ENCODE measurements around the gene FGF10. TPM values are rescaled to one million over a fixed set of nuclear protein-coding genes. Genes with fewer than 3 reads are reported as not detected.

FGF10 gene
- total RNA-seq, 1 experiment from 2014 or later = not detected

- no peak overlapping the region for H3K27ac ChIP-seq (ENCODE audit: low read depth, low read length, poor library complexity, severe bottlenecking)
- DNase-seq (ENCODE audit: low spot score) = no peak
- CTCF ChIA-PET = interaction anchor here (0.6 kb wide), 1 partner anchor 1163 kb away, joined by 7 read pairs; no protein-coding TSS in a partner anchor
- no peaks in the 10 kb centered on the region for H3K4me1 ChIP-seq (ENCODE audit: insufficient read depth, low read length, poor library complexity, severe bottlenecking)
- no TSS peak for BruUV-seq (replicated peaks)
- H3K36me3 ChIP-seq (ENCODE audit: insufficient read depth, low read length, poor library complexity, severe bottlenecking) = no peaks in the 10 kb centered on the region
- no peak for TF ChIP-seq CTCF (conservative IDR thresholded peaks at IDR 0.05; ENCODE audit: low read depth, low read length)
- no peak for TF ChIP-seq EZH2 (IDR thresholded peaks at IDR 0.05; ENCODE audit: borderline replicate concordance, low read depth, low read length, poor library complexity, severe bottlenecking)
- no peak overlapping the region for H3K4me3 ChIP-seq (ENCODE audit: low read depth, low read length, poor library complexity, severe bottlenecking)
- no peaks in the 10 kb centered on the region for H3K9me3 ChIP-seq (ENCODE audit: low read depth, low read length, poor library complexity, severe bottlenecking)
- intact Hi-C loops (cut with micrococcal nuclease; ENCODE audit: unreplicated experiment) = no loop called here
- H3K27me3 ChIP-seq (replicated peaks; ENCODE audit: insufficient read depth, low read depth, low read length, poor library complexity) = no peaks in the 10 kb centered on the region
- POLR2A ChIA-PET (ENCODE audit: low non-redundant PET) = interaction anchor here (0.7 kb wide), 1 partner anchor 74 kb away, joined by 6 read pairs; no protein-coding TSS in a partner anchor
Measured at GRCh38 chr5:44365345-44365744, 23.9 kb downstream of the FGF10 start.

- no peak for DNase-seq (ENCODE audit: low spot score)
- Histone ChIP-seq H3K27me3 (replicated peaks; ENCODE audit: insufficient read depth, low read depth, low read length, poor library complexity) (no peaks in the 10 kb centered on the region), H3K4me1 (ENCODE audit: insufficient read depth, low read length, poor library complexity, severe bottlenecking) (no peaks in the 10 kb centered on the region), H3K4me3 (ENCODE audit: low read depth, low read length, poor library complexity, severe bottlenecking) (no peak overlapping the region), H3K36me3 (ENCODE audit: insufficient read depth, low read length, poor library complexity, severe bottlenecking) (no peaks in the 10 kb centered on the region), H3K9me3 (ENCODE audit: low read depth, low read length, poor library complexity, severe bottlenecking) (no peaks in the 10 kb centered on the region), H3K27ac (ENCODE audit: low read depth, low read length, poor library complexity, severe bottlenecking) (no peak overlapping the region)
- no peak for TF ChIP-seq CTCF (conservative IDR thresholded peaks at IDR 0.05; ENCODE audit: low read depth, low read length)
- TF ChIP-seq EZH2 (IDR thresholded peaks at IDR 0.05; ENCODE audit: borderline replicate concordance, low read depth, low read length, poor library complexity, severe bottlenecking) = no peak
- ChIA-PET POLR2A (ENCODE audit: low non-redundant PET) (no interaction called here), CTCF (no interaction called here)
- intact Hi-C loops (cut with micrococcal nuclease; ENCODE audit: unreplicated experiment) = no loop called here
- BruUV-seq (replicated peaks) = no TSS peak
Measured at GRCh38 chr5:44364097-44364496, 25.1 kb downstream of the FGF10 start.

GRCh38 chr5:44361342-44362001 lies 27.7 kb downstream of the FGF10 start:
- POLR2A ChIA-PET (ENCODE audit: low non-redundant PET) = no interaction called here
- H3K27ac ChIP-seq (ENCODE audit: low read depth, low read length, poor library complexity, severe bottlenecking) = no peak overlapping the region
- no peaks in the 10 kb centered on the region for H3K36me3 ChIP-seq (ENCODE audit: insufficient read depth, low read length, poor library complexity, severe bottlenecking)
- no peaks in the 10 kb centered on the region for H3K9me3 ChIP-seq (ENCODE audit: low read depth, low read length, poor library complexity, severe bottlenecking)
- intact Hi-C loops (cut with micrococcal nuclease; ENCODE audit: unreplicated experiment) = no loop called here
- CTCF ChIA-PET = no interaction called here
- no TSS peak for BruUV-seq (replicated peaks)
- TF ChIP-seq CTCF (conservative IDR thresholded peaks at IDR 0.05; ENCODE audit: low read depth, low read length) = no peak
- H3K4me3 ChIP-seq (ENCODE audit: low read depth, low read length, poor library complexity, severe bottlenecking) = no peak overlapping the region
- H3K27me3 ChIP-seq (replicated peaks; ENCODE audit: insufficient read depth, low read depth, low read length, poor library complexity) = no peaks in the 10 kb centered on the region
- H3K4me1 ChIP-seq (ENCODE audit: insufficient read depth, low read length, poor library complexity, severe bottlenecking) = no peaks in the 10 kb centered on the region
- no peak for DNase-seq (ENCODE audit: low spot score)

All from A673 (cell line).